NCI-H1105 (cell line): Measurements from ENCODE around the gene ACTN3.
A peak's percentile ranks its signal among the peaks of the same experiment; 100 is the strongest.
"Not testable (repeated sequence)": the region's sequence is repeated elsewhere in the genome, so short reads cannot be mapped to it uniquely, and the experiment has no call there.

Source experiments
- DNase-seq: peaks from one replicate; lab custom pipeline; 2025; lab: John Stamatoyannopoulos, UW

ACTN3 gene

GRCh38 chr11:66546368-66546965, at the start of gene ACTN3:
TSS of gene ACTN3 (plus strand) at chr11:66546903. CDS start at chr11:66546938, 35 bp downstream.
- no peak for DNase-seq

- DNase-seq = no peak
These were observed 49.5 kb upstream of the ACTN3 start for GRCh38 chr11:66497206-66497605.

- no peak for DNase-seq
These were observed 48.2 kb upstream of the ACTN3 start for GRCh38 chr11:66498506-66498905.

GRCh38 chr11:66505276-66505816, 41.4 kb upstream of the ACTN3 start:
- no peak for DNase-seq

GRCh38 chr11:66509131-66509561, 37.6 kb upstream of the ACTN3 start:
- DNase-seq = no peak

GRCh38 chr11:66510271-66510989, 36.3 kb upstream of the ACTN3 start, which contains the start of gene BBS1:
TSS of gene BBS1 (plus strand) at chr11:66510635. CDS start at chr11:66510660, 25 bp downstream.
- peak; percentile 85 for DNase-seq

GRCh38 chr11:66510990-66511339, 35.7 kb upstream of the ACTN3 start:
- DNase-seq = no peak

GRCh38 chr11:66523611-66524010, 23.1 kb upstream of the ACTN3 start:
- DNase-seq = no peak

GRCh38 chr11:66524304-66525040, 22.2 kb upstream of the ACTN3 start:
- no peak for DNase-seq

GRCh38 chr11:66529069-66529468, 17.6 kb upstream of the ACTN3 start:
- no peak for DNase-seq

GRCh38 chr11:66529655-66530054, 17.0 kb upstream of the ACTN3 start:
- DNase-seq = no peak

GRCh38 chr11:66530927-66531709, 15.6 kb upstream of the ACTN3 start:
- DNase-seq = no peak

GRCh38 chr11:66531841-66532240, 14.9 kb upstream of the ACTN3 start:
- DNase-seq = no peak

- no peak for DNase-seq
These were observed 13.9 kb upstream of the ACTN3 start for GRCh38 chr11:66532784-66533183.

GRCh38 chr11:66539170-66539869, 7.4 kb upstream of the ACTN3 start:
- DNase-seq = no peak

GRCh38 chr11:66539870-66540213, 6.9 kb upstream of the ACTN3 start:
- no peak for DNase-seq

- DNase-seq = not testable (repeated sequence)
These were observed 6.1 kb upstream of the ACTN3 start for GRCh38 chr11:66540598-66540997.

- no peak for DNase-seq
These were observed 4.8 kb upstream of the ACTN3 start for GRCh38 chr11:66541892-66542291.

- DNase-seq = no peak
These were observed 4.3 kb upstream of the ACTN3 start for GRCh38 chr11:66542362-66542761.

GRCh38 chr11:66543263-66544107, 3.2 kb upstream of the ACTN3 start:
- DNase-seq = no peak
